Mesenteric fat pad (tissue), 1 donor: ENCODE measurements around the gene ZNF417. TPM values are rescaled to one million over a fixed set of nuclear protein-coding genes. Genes with fewer than 3 reads are reported as not detected.
"Not testable (repeated sequence)": the region's sequence is repeated elsewhere in the genome, so short reads cannot be mapped to it uniquely, and the experiment has no call there.

Experiments
- DNase-seq: peaks from one replicate; pipeline ENCODE4 v3.0.0-alpha.2; 2020; ENCODE audit warnings: low spot score
- total RNA-seq: library from RNA; stranded (reverse); fragmentation: NEBNext Ultra II Directional; extraction: Animal tissue kit (Norgen Biotek cat#: 25700); gene quantifications from one replicate; pipeline ENCODE4 v1.2.1, GENCODE V29; 2021
- donor health status: DM: yes; HTN: yes; CAD: no.

The ZNF417 gene
- total RNA-seq, 1 donor from 2014 or later = 11.1 TPM

- DNase-seq = no peak
Observed at GRCh38 chr19:57888107-57888559, 28.3 kb downstream of the ZNF417 start.

GRCh38 chr19:57887195-57887941, 29.0 kb downstream of the ZNF417 start:
- DNase-seq = no peak

- no peak for DNase-seq
Observed at GRCh38 chr19:57886046-57886445, 30.3 kb downstream of the ZNF417 start.

GRCh38 chr19:57873883-57874799, 42.3 kb downstream of the ZNF417 start:
- not testable (repeated sequence) for DNase-seq

- no peak for DNase-seq
Observed at GRCh38 chr19:57872450-57872849, 43.9 kb downstream of the ZNF417 start.

- no peak for DNase-seq
Observed at GRCh38 chr19:57870225-57870624, 46.2 kb downstream of the ZNF417 start.

GRCh38 chr19:57869655-57870054, 46.7 kb downstream of the ZNF417 start:
- not testable (repeated sequence) for DNase-seq

GRCh38 chr19:57867868-57868492, 48.4 kb downstream of the ZNF417 start:
- DNase-seq = no peak

Other genes starting within 250 kb of the ZNF417 start
- not detected for gene ZSCAN4, start 247.7 kb downstream of the ZNF417 start, total RNA-seq
- 9.9 TPM for gene ZNF551, start 234.6 kb downstream of the ZNF417 start, total RNA-seq
- gene ZNF154, start 207.4 kb downstream of the ZNF417 start, total RNA-seq = 4.8 TPM
- 3.9 TPM for gene ZNF671, start 189.0 kb downstream of the ZNF417 start, total RNA-seq
- gene ZNF776, start 169.8 kb downstream of the ZNF417 start, total RNA-seq = 11.5 TPM
- 13.0 TPM for gene ZNF586, start 146.9 kb downstream of the ZNF417 start, total RNA-seq
- 4.0 TPM for gene ZNF552, start 101.7 kb downstream of the ZNF417 start, total RNA-seq
- 16.6 TPM for gene ZNF587B, start 86.3 kb downstream of the ZNF417 start, total RNA-seq
- 25.7 TPM for gene ZNF587, start 66.7 kb downstream of the ZNF417 start, total RNA-seq
- 19.7 TPM for gene ZNF814, start 27.6 kb downstream of the ZNF417 start, total RNA-seq
- gene ZNF418, start 18.8 kb upstream of the ZNF417 start, total RNA-seq = 5.2 TPM
- gene ZNF256, start 31.1 kb upstream of the ZNF417 start, total RNA-seq = 4.0 TPM
- gene C19orf18, start 57.9 kb upstream of the ZNF417 start, total RNA-seq = 1.3 TPM
- 7.9 TPM for gene ZNF606, start 86.2 kb upstream of the ZNF417 start, total RNA-seq
- gene ZSCAN1, start 117.4 kb upstream of the ZNF417 start, total RNA-seq = not detected
- 3.5 TPM for gene ZNF135, start 142.7 kb upstream of the ZNF417 start, total RNA-seq
- 34.8 TPM for gene ZSCAN18, start 181.6 kb upstream of the ZNF417 start, total RNA-seq
- gene ZNF329, start 234.2 kb upstream of the ZNF417 start, total RNA-seq = 8.3 TPM